GM18499 (cell line): Measurements from ENCODE around the gene CLEC2L.

ENCODE experiments used
- ATAC-seq: cut with Tn5 transposase; IDR thresholded peaks from one replicate; pipeline ENCODE4 v1.9.1; 2021; ENCODE audit warnings: moderate number of reproducible peaks; ENCODE audit not compliant: insufficient read depth, unreplicated experiment

CLEC2L gene

GRCh38 chr7:139572071-139572470 lies 48.6 kb downstream of the CLEC2L start:
- no peak for ATAC-seq

- ATAC-seq, result no peak
These were observed 49.4 kb downstream of the CLEC2L start for GRCh38 chr7:139572704-139573385.

- ATAC-seq, result no peak
These were observed 50.4 kb downstream of the CLEC2L start for GRCh38 chr7:139573871-139574270.

- ATAC-seq, result no peak
These were observed 51.3 kb downstream of the CLEC2L start for GRCh38 chr7:139574618-139575337.

- no peak for ATAC-seq
These were observed 51.8 kb downstream of the CLEC2L start for GRCh38 chr7:139575338-139575680.

GRCh38 chr7:139576179-139576973 lies 52.9 kb downstream of the CLEC2L start:
- no peak for ATAC-seq

GRCh38 chr7:139580435-139580834 lies 57.0 kb downstream of the CLEC2L start:
- no peak for ATAC-seq

GRCh38 chr7:139582130-139582650 lies 58.7 kb downstream of the CLEC2L start:
- no peak for ATAC-seq

GRCh38 chr7:139582671-139583155 lies 59.2 kb downstream of the CLEC2L start:
- ATAC-seq, result no peak

- no peak for ATAC-seq
These were observed 60.5 kb downstream of the CLEC2L start for GRCh38 chr7:139583826-139584553.

- ATAC-seq, result no peak
These were observed 61.6 kb downstream of the CLEC2L start for GRCh38 chr7:139585042-139585441.

GRCh38 chr7:139586286-139586685 lies 62.8 kb downstream of the CLEC2L start:
- no peak for ATAC-seq

- no peak for ATAC-seq
These were observed 64.0 kb downstream of the CLEC2L start for GRCh38 chr7:139587535-139587934.

GRCh38 chr7:139588632-139589031 lies 65.1 kb downstream of the CLEC2L start:
- ATAC-seq, result no peak

- no peak for ATAC-seq
These were observed 66.0 kb downstream of the CLEC2L start for GRCh38 chr7:139589474-139589873.

- no peak for ATAC-seq
These were observed 68.2 kb downstream of the CLEC2L start for GRCh38 chr7:139591550-139592195.

GRCh38 chr7:139592801-139593461 lies 69.4 kb downstream of the CLEC2L start:
- ATAC-seq, result no peak

- ATAC-seq, result no peak
These were observed 70.6 kb downstream of the CLEC2L start for GRCh38 chr7:139594090-139594489.
